Thoracic aorta (tissue), 2 donors: ENCODE results near the gene TCP10L. TPM values are rescaled to one million over a fixed set of nuclear protein-coding genes. Genes with fewer than 3 reads are reported as not detected.
"Not testable (repeated sequence)": the region's sequence is repeated elsewhere in the genome, so short reads cannot be mapped to it uniquely, and the experiment has no call there.

Experiments used
- ATAC-seq: fragments of 150-250 bp; one replicate; pipeline ENCODE4 v1.8.0; 2017; ENCODE audit warnings: low read depth; ENCODE audit not compliant: insufficient number of reproducible peaks, low FRiP score
- DNase-seq: peaks from one replicate; pipeline ENCODE4 v3.0.0-alpha.2; 2020; ENCODE audit warnings: low spot score
- H3K27ac ChIP-seq, 2 donors: fragments of 200-600 bp; sonication (generic); 1 replicate in 1 of 2; 2 replicates in 1 of 2; pipeline ENCODE4 v1.5.1; 2016; ENCODE audit warnings: mild to moderate bottlenecking in 2 of 2, moderate library complexity in 2 of 2
- H3K27me3 ChIP-seq: fragments of 200-600 bp; sonication (generic); replicated peaks from 2 replicates; pipeline ENCODE4 v1.6.0; 2016; ENCODE audit warnings: mild to moderate bottlenecking; ENCODE audit not compliant: insufficient read depth
- H3K36me3 ChIP-seq: fragments of 200-600 bp; sonication (generic); one replicate; pipeline ENCODE4 v1.5.1; 2016
- H3K4me1 ChIP-seq, 2 donors: fragments of 200-600 bp; sonication (generic); 1 replicate in 1 of 2; 2 replicates in 1 of 2; pipeline versions ENCODE4 v1.5.1 to v1.6.0; 2016; ENCODE audit warnings: low read depth in 2 of 2, mild to moderate bottlenecking in 1 of 2; ENCODE audit not compliant: control insufficient read depth in 1 of 2
- H3K4me3 ChIP-seq: fragments of 200-600 bp; sonication (generic); 2 replicates; pipeline ENCODE4 v1.5.1; 2016; ENCODE audit warnings: mild to moderate bottlenecking
- H3K9me3 ChIP-seq: fragments of 200-600 bp; sonication (generic); 2 replicates; pipeline ENCODE4 v1.5.1; 2016
- total RNA-seq, 2 donors: library from RNA; depleted of rRNA; stranded (reverse); fragments of >200 nt; gene quantifications; one replicate each; pipeline versions ENCODE4 v1.1.0 to v1.2.3, GENCODE V29; 2016
- TF ChIP-seq, protein P1 (sequence below): fragments of 200-600 bp; sonication (generic); IDR thresholded peaks from one replicate; pipeline ENCODE4 v1.5.1; 2019; ENCODE audit warnings: antibody characterized with exemption

Gene TCP10L
- total RNA-seq, 2 donors from 2014 or later, result 2.8 TPM; not detected in 1

DNA sequence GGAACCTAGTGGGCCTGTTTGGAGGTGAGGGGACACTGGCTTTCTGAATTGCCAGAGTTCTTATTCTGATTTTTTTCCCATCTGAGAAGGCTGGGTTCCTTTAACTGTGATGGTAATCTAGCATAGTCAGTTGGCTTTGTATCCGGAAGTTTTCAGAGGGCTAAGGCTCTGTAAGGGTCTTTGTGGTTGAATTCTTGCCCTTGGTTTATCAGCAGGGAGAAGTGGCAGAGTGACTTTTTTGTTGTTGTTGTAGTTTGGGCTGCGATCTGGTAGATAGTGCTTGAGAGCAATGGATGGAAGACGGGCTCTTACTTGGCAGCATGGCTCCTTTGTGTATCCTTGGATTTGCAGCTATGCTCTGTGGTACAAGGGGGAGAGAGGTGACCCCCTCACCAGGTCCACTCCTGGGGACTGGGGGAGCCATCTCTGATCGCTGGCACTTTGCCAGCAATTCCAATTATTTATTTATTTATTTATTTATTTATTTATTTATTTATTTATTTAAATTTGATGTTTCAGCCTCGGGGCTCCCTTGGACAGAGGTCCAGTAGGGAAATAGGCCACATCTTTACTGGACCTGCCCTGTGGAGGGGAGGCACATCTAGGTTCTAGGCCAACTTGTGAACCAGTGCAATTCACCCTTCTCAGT lies 18.5 kb downstream of the TCP10L start:
- Histone ChIP-seq H3K27me3 (no peaks in the 10 kb centered on the region), H3K4me1 (peaks cover 14 to 49% of the 10 kb centered on the region in 2 donors), H3K9me3 (no peaks in the 10 kb centered on the region), H3K27ac (peak overlapping the region; percentile 54 to 67), H3K36me3 (no peaks in the 10 kb centered on the region), H3K4me3 (no peak overlapping the region)
- DNase-seq (no peak), ATAC-seq (no peak)
- TF ChIP-seq, protein P1, sequence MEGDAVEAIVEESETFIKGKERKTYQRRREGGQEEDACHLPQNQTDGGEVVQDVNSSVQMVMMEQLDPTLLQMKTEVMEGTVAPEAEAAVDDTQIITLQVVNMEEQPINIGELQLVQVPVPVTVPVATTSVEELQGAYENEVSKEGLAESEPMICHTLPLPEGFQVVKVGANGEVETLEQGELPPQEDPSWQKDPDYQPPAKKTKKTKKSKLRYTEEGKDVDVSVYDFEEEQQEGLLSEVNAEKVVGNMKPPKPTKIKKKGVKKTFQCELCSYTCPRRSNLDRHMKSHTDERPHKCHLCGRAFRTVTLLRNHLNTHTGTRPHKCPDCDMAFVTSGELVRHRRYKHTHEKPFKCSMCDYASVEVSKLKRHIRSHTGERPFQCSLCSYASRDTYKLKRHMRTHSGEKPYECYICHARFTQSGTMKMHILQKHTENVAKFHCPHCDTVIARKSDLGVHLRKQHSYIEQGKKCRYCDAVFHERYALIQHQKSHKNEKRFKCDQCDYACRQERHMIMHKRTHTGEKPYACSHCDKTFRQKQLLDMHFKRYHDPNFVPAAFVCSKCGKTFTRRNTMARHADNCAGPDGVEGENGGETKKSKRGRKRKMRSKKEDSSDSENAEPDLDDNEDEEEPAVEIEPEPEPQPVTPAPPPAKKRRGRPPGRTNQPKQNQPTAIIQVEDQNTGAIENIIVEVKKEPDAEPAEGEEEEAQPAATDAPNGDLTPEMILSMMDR, result no peak

DNA sequence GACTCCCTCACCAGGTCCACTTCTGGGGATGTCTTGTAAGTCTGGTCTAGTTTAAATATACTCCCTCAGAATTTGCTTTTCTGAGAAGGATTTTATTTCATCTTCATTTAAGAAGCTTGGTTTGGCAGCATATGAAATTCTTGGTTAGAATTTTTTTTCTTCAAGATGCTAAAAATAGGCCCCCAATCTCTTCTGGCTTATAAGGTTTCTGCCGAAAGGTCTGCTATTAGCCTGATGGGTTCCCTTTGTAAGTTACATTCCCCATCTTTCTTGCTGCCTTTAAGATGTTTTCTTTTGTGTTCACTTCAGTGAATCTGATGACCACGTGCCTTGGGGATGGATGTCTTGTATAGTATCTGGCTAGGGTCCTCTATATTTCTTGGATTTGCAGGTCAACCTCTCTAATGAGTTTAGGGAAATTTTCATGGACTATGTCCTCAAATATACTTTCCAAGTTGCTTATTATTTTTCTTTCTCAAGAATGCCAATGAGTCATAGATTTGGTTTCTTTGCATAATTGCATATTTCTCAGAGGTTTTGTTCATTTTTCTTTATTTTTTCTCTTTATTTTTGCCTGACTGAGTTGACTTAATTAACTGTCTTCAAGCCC lies 19.4 kb downstream of the TCP10L start:
- no peak for DNase-seq
- TF ChIP-seq, protein P1, result no peak

DNA sequence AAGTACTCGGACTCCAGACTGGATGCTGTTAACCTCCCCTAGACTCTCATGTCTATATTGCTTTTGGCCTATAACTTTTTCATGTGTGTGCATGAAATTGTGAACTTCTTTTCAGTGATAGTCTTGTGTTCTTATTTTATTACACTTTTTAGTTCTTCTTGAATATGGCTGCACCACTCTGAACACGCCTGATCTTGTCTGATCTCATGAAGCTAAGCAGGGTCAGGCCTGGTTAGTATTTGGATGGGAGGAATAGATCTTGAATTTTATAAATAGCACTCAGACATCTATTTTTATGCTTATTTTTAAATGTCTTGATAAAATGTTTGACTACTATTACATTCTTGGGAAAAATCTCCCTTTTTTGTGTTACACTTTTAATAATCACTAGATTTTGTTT lies 22.4 kb downstream of the TCP10L start:
- H3K27me3 ChIP-seq, result no peaks in the 10 kb centered on the region
- no peak for ATAC-seq
- TF ChIP-seq, protein P1, result no peak
- H3K9me3 ChIP-seq, result no peaks in the 10 kb centered on the region
- H3K4me1 ChIP-seq, result peaks cover 9 to 41% of the 10 kb centered on the region in 2 donors
- H3K27ac ChIP-seq, result peak overlapping the region; percentile 62 to 82
- no peak overlapping the region for H3K4me3 ChIP-seq
- no peaks in the 10 kb centered on the region for H3K36me3 ChIP-seq
- DNase-seq, result no peak

More for the DNA sequence above, 19.4 kb downstream of the TCP10L start:
- no peak overlapping the region for H3K4me3 ChIP-seq
- no peaks in the 10 kb centered on the region for H3K27me3 ChIP-seq
- no peak for ATAC-seq
- H3K27ac ChIP-seq, result peak overlapping the region; percentile 54 to 67
- no peaks in the 10 kb centered on the region for H3K9me3 ChIP-seq
- H3K4me1 ChIP-seq, result peaks cover 14 to 52% of the 10 kb centered on the region in 2 donors
- no peaks in the 10 kb centered on the region for H3K36me3 ChIP-seq

DNA sequence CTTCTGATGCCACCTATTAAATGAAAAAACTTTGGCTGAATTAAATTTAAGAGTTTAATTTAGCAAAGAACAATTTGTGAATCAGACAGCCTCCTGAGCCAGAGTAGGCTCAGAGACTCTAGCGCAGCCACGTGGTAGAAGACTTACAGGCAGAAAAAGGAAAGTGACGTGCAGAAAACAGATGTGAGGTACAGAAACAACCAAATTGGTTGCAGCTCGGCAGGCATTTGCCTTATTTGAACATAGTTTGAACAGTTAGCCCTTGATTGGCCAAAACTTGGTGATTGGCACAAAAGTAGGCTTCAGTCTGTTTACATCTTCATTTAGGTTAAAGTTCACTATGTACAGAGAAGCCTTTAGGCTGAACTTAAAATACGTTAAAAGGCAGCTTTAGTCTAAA lies 22.9 kb downstream of the TCP10L start:
- ATAC-seq, result peak; percentile 75
- DNase-seq, result peak; percentile 19
- Histone ChIP-seq H3K27ac (peak overlapping the region; percentile 62 to 82), H3K36me3 (no peaks in the 10 kb centered on the region), H3K4me1 (peaks cover 9 to 36% of the 10 kb centered on the region in 2 donors), H3K4me3 (no peak overlapping the region), H3K9me3 (no peaks in the 10 kb centered on the region), H3K27me3 (no peaks in the 10 kb centered on the region)
- TF ChIP-seq, protein P1, result peak; percentile 32

DNA sequence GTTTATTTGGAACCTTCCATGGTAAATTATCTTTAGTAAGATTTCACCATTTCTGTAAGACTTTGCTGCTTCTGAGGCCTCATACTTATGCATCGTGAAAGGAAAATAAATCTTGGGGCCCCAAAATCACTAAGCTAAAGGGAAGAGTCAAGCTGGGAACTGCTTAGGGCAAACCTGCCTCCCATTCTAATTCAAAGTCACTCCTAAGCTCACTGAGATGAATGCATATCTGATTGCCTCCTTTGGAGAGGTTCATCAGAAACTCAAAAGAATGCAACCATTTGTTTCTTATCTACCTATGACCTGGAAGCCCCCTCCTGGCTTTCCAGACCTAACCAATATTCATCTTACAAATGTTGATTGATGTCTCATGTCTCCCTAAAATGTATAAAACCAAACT lies 23.8 kb downstream of the TCP10L start:
- H3K36me3 ChIP-seq, DNase-seq, H3K4me3 ChIP-seq, ATAC-seq, H3K27me3 ChIP-seq, H3K9me3 ChIP-seq: not testable (repeated sequence)
- Histone ChIP-seq H3K4me1 (peaks cover 6 to 31% of the 10 kb centered on the region in 2 donors), H3K27ac (peak overlapping the region; percentile 62 to 82)
